HEK293 (cell line): Measurements from ENCODE around the gene LCNL1.

ENCODE experiments used
- GLIS2 ChIP-seq: fragments of 450-650 bp; formaldehyde crosslinking; IDR thresholded peaks from 2 replicates; pipeline ENCODE4 v1.5.1; 2016; ENCODE audit warnings: missing biosample characterization, missing genetic modification characterization
- KLF1 ChIP-seq: fragments of 450-650 bp; formaldehyde crosslinking; IDR thresholded peaks from 2 replicates; pipeline ENCODE4 v1.5.1; 2016; ENCODE audit warnings: missing biosample characterization, missing genetic modification characterization
- OSR2 ChIP-seq: fragments of 450-650 bp; formaldehyde crosslinking; IDR thresholded peaks from 2 replicates; pipeline ENCODE4 v1.5.1; 2016; ENCODE audit warnings: missing biosample characterization, missing genetic modification characterization
- ZBTB17 ChIP-seq: fragments of 450-650 bp; formaldehyde crosslinking; IDR thresholded peaks from 2 replicates; pipeline ENCODE4 v1.5.1; 2016; ENCODE audit warnings: missing biosample characterization, missing genetic modification characterization
- ZEB2 ChIP-seq: fragments of 450-650 bp; formaldehyde crosslinking; IDR thresholded peaks from 2 replicates; pipeline ENCODE4 v1.5.1; 2016; ENCODE audit warnings: missing biosample characterization, missing genetic modification characterization
- ZNF311 ChIP-seq: fragments of 450-650 bp; formaldehyde crosslinking; IDR thresholded peaks from 2 replicates; pipeline ENCODE4 v1.5.1; 2017; ENCODE audit warnings: missing biosample characterization, missing genetic modification characterization, borderline replicate concordance
- ZNF354C ChIP-seq: fragments of 450-650 bp; formaldehyde crosslinking; IDR thresholded peaks from 2 replicates; pipeline ENCODE4 v1.5.1; 2016; ENCODE audit warnings: missing biosample characterization, missing genetic modification characterization, low read depth, borderline replicate concordance
- ZNF394 ChIP-seq: fragments of 450-650 bp; formaldehyde crosslinking; IDR thresholded peaks from 2 replicates; pipeline ENCODE4 v1.5.1; 2016; ENCODE audit warnings: missing biosample characterization, missing genetic modification characterization, mild to moderate bottlenecking, moderate library complexity, borderline replicate concordance
- ZNF558 ChIP-seq: fragments of 450-650 bp; formaldehyde crosslinking; IDR thresholded peaks from 2 replicates; pipeline ENCODE4 v1.5.1; 2016; ENCODE audit warnings: missing biosample characterization, missing genetic modification characterization
- ZNF626 ChIP-seq: fragments of 450-650 bp; sonication (Bioruptor Pico); formaldehyde crosslinking; IDR thresholded peaks from 2 replicates; pipeline ENCODE4 v1.5.1; 2018; ENCODE audit warnings: missing biosample characterization, missing genetic modification characterization, inconsistent platforms
- ZNF791 ChIP-seq: fragments of 450-650 bp; formaldehyde crosslinking; IDR thresholded peaks from 2 replicates; pipeline ENCODE4 v1.5.1; 2016; ENCODE audit warnings: missing biosample characterization, missing genetic modification characterization
- TF ChIP-seq, protein P1 (sequence below): fragments of 450-650 bp; formaldehyde crosslinking; IDR thresholded peaks from 2 replicates; pipeline ENCODE4 v1.5.1; 2016; ENCODE audit warnings: missing biosample characterization, missing genetic modification characterization
- TF ChIP-seq, protein P2 (sequence below): fragments of 450-650 bp; formaldehyde crosslinking; conservative IDR thresholded peaks from 2 replicates; pipeline ENCODE4 v1.5.1; 2016; ENCODE audit warnings: low read depth, missing biosample characterization, missing genetic modification characterization
- TF ChIP-seq, protein P3 (sequence below): fragments of 450-650 bp; formaldehyde crosslinking; IDR thresholded peaks from 2 replicates; pipeline ENCODE4 v1.5.1; 2016; ENCODE audit warnings: missing biosample characterization, missing genetic modification characterization
- TF ChIP-seq, protein P4 (sequence below): fragments of 450-650 bp; formaldehyde crosslinking; IDR thresholded peaks from 2 replicates; pipeline ENCODE4 v1.5.1; 2016; ENCODE audit warnings: missing biosample characterization, missing genetic modification characterization
- TF ChIP-seq, protein P5 (sequence below): fragments of 450-650 bp; formaldehyde crosslinking; IDR thresholded peaks from 2 replicates; pipeline ENCODE4 v1.5.1; 2017; ENCODE audit warnings: missing biosample characterization, missing genetic modification characterization

The LCNL1 gene

DNA sequence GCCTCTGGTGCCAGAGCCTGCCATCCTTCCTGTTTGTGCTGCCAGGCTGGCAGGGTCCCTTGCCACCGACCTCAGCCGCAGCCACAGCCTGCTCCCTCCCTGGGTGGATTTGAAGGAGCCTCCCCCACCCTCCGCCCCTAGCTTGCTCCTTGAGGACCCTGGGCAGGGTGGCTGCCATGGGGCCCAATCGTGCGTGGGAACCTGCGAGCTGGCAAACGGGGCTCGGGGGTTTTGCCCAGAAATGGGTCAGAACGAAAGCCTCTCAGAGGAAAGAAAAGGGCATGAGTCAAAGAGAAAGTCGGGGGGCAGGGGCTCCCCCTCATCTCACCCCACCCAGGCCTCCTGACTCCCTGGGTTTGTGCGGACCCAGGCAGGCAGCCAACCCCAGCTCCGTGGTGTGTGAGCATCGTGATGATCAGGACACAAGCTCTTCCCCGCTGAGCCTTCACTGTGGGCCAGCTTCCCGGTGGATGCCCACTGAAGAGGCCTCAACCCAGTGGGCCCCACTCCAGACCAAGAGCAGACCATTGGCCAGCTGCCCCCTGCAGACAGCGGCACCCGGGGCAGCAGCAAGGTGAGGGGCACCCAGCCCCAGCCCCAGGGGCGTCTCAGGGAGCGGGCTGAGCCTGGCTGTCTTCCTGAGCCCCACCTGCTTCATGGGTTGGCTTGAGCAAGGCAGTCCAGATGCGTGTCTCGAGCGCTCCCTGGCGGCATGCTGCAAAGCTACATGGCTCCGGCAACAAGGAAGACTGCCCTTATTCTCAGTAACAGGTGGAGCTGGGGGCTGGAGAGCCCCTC is 52.1 kb downstream of the LCNL1 start (continued):
- TF ChIP-seq KLF1 (tag by site-specific recombination) (peak; percentile 8), ZNF311 (tag by site-specific recombination) (no peak), OSR2 (tag by site-specific recombination) (no peak), GLIS2 (tag by site-specific recombination) (peak; percentile 38), ZNF791 (tag by site-specific recombination) (no peak), ZBTB17 (peak; percentile 60), ZNF626 (tag by site-specific recombination) (no peak), ZNF394 (tag by site-specific recombination) (no peak), ZNF558 (tag by site-specific recombination) (no peak), ZNF354C (tag by site-specific recombination) (no peak), ZEB2 (tag by site-specific recombination) (peak; percentile 71)
- TF ChIP-seq, protein P1, sequence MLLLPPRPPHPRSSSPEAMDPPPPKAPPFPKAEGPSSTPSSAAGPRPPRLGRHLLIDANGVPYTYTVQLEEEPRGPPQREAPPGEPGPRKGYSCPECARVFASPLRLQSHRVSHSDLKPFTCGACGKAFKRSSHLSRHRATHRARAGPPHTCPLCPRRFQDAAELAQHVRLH (tag by site-specific recombination) = no peak
- TF ChIP-seq, protein P2, sequence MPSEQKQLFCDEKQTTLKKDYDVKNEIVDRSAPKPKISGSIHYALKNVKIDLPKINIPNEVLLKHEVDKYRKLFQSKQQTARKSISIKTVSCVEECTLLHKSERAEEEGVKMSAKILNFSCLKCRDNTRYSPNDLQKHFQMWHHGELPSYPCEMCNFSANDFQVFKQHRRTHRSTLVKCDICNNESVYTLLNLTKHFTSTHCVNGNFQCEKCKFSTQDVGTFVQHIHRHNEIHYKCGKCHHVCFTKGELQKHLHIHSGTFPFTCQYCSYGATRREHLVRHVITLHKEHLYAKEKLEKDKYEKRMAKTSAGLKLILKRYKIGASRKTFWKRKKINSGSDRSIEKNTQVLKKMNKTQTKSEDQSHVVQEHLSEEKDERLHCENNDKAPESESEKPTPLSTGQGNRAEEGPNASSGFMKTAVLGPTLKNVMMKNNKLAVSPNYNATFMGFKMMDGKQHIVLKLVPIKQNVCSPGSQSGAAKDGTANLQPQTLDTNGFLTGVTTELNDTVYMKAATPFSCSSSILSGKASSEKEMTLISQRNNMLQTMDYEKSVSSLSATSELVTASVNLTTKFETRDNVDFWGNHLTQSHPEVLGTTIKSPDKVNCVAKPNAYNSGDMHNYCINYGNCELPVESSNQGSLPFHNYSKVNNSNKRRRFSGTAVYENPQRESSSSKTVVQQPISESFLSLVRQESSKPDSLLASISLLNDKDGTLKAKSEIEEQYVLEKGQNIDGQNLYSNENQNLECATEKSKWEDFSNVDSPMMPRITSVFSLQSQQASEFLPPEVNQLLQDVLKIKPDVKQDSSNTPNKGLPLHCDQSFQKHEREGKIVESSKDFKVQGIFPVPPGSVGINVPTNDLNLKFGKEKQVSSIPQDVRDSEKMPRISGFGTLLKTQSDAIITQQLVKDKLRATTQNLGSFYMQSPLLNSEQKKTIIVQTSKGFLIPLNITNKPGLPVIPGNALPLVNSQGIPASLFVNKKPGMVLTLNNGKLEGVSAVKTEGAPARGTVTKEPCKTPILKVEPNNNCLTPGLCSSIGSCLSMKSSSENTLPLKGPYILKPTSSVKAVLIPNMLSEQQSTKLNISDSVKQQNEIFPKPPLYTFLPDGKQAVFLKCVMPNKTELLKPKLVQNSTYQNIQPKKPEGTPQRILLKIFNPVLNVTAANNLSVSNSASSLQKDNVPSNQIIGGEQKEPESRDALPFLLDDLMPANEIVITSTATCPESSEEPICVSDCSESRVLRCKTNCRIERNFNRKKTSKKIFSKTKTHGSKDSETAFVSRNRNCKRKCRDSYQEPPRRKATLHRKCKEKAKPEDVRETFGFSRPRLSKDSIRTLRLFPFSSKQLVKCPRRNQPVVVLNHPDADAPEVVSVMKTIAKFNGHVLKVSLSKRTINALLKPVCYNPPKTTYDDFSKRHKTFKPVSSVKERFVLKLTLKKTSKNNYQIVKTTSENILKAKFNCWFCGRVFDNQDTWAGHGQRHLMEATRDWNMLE (tag by site-specific recombination) = no peak
- TF ChIP-seq, protein P3, sequence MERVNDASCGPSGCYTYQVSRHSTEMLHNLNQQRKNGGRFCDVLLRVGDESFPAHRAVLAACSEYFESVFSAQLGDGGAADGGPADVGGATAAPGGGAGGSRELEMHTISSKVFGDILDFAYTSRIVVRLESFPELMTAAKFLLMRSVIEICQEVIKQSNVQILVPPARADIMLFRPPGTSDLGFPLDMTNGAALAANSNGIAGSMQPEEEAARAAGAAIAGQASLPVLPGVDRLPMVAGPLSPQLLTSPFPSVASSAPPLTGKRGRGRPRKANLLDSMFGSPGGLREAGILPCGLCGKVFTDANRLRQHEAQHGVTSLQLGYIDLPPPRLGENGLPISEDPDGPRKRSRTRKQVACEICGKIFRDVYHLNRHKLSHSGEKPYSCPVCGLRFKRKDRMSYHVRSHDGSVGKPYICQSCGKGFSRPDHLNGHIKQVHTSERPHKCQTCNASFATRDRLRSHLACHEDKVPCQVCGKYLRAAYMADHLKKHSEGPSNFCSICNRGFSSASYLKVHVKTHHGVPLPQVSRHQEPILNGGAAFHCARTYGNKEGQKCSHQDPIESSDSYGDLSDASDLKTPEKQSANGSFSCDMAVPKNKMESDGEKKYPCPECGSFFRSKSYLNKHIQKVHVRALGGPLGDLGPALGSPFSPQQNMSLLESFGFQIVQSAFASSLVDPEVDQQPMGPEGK = peak; percentile 64
- TF ChIP-seq, protein P4, sequence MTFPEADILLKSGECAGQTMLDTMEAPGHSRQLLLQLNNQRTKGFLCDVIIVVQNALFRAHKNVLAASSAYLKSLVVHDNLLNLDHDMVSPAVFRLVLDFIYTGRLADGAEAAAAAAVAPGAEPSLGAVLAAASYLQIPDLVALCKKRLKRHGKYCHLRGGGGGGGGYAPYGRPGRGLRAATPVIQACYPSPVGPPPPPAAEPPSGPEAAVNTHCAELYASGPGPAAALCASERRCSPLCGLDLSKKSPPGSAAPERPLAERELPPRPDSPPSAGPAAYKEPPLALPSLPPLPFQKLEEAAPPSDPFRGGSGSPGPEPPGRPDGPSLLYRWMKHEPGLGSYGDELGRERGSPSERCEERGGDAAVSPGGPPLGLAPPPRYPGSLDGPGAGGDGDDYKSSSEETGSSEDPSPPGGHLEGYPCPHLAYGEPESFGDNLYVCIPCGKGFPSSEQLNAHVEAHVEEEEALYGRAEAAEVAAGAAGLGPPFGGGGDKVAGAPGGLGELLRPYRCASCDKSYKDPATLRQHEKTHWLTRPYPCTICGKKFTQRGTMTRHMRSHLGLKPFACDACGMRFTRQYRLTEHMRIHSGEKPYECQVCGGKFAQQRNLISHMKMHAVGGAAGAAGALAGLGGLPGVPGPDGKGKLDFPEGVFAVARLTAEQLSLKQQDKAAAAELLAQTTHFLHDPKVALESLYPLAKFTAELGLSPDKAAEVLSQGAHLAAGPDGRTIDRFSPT = peak; percentile 94
- TF ChIP-seq, protein P5, sequence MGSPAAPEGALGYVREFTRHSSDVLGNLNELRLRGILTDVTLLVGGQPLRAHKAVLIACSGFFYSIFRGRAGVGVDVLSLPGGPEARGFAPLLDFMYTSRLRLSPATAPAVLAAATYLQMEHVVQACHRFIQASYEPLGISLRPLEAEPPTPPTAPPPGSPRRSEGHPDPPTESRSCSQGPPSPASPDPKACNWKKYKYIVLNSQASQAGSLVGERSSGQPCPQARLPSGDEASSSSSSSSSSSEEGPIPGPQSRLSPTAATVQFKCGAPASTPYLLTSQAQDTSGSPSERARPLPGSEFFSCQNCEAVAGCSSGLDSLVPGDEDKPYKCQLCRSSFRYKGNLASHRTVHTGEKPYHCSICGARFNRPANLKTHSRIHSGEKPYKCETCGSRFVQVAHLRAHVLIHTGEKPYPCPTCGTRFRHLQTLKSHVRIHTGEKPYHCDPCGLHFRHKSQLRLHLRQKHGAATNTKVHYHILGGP (tag by site-specific recombination) = no peak
- TF ChIP-seq, all 188 proteins: peak for 24
